Globus pallidus (tissue), 1 donor: ENCODE measurements around the gene GFPT1.
A peak's percentile ranks its signal among the peaks of the same experiment; 100 is the strongest.
"Not testable (repeated sequence)": the region's sequence is repeated elsewhere in the genome, so short reads cannot be mapped to it uniquely, and the experiment has no call there.

Source experiments
- DNase-seq: peaks from one replicate; pipeline ENCODE4 v3.0.0-alpha.2; 2015; ENCODE audit warnings: low spot score

GFPT1 gene

DNA sequence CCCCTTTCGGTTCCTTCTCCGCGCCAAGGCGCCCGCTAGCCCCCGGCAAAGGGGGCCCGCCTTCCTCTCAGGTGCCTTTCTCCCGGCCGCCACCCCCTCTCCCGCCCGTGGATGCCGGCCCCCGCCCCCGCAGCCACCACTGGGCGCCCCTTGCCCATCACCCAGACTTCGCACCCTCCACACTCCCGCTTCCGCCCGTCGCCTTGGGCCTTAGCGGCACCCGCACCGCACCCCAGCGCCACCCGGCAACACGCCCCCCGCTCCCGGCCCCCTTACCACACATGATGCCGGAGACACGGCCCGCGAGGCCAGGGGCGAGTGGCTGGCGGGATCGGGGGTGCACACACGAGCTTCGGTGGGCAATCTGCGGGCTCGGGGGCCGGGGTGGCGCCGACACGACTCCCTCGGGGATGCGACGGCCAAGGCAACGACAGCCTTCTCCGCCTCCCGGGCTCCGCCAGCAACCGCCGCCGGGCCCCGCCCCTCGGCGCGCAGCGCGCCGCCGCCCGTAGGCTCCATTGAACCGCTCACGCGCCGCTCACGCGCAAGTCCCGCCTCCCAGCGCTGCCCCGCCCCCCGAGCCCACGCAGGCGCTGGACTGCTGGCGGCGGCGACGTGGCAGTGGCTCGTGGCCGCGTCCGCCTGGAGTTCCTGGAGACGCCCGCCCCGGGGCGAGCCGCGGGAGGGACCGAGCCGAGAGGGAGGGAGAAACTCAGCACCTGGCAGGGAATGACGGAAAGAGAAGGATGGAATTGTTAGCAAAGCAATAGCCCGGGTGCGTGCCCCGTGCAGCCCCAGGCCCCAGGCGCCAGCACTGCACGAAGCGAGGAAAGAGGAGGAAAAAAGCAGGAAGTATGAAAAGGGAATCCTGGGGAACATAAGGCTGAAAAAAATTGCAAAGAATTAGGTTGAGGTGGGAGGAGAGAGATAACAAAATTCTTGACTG is at the start of gene GFPT1:
TSS of gene GFPT1 (minus strand) at position 439 of the 946 bp plus-strand sequence. CDS start at position 283, 156 bp downstream.
- peak; percentile 91 for DNase-seq

DNA sequence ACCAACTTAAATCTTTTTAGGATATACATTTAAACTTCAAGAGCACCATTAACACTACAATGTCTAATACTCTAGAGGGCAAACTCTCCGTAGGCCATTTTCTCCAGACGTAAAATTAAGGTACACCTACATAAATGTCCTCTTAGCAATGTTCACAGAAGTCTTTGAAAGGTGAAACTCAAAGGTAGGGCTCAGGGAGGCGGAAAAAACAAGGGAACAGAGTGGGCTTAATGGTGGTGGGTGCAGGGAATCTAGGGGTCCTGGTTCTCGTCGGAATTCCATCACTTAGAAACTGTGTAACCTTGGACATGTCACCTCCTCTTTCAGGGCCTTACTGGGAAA is 49.5 kb upstream of the GFPT1 start:
- no peak for DNase-seq

DNA sequence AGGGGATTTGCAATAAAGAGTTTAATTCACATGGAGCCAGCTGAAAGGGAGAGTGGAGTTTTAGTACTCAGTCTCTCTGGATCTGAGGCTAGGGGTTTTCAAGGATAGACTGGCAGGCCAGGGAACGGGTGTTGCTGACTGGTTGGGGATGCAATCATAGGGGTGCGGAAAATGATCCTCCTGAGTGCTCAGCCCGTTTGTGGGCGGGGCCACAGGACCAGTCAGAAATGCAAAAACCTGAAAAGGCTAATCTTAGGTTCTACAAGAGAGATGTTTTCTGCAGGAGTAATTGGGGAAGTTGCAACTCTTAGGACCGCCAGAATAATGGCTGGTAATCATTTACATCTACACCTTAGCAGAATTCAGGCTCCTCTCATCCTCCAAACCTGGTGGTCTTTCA is 47.7 kb upstream of the GFPT1 start:
- DNase-seq = no peak

DNA sequence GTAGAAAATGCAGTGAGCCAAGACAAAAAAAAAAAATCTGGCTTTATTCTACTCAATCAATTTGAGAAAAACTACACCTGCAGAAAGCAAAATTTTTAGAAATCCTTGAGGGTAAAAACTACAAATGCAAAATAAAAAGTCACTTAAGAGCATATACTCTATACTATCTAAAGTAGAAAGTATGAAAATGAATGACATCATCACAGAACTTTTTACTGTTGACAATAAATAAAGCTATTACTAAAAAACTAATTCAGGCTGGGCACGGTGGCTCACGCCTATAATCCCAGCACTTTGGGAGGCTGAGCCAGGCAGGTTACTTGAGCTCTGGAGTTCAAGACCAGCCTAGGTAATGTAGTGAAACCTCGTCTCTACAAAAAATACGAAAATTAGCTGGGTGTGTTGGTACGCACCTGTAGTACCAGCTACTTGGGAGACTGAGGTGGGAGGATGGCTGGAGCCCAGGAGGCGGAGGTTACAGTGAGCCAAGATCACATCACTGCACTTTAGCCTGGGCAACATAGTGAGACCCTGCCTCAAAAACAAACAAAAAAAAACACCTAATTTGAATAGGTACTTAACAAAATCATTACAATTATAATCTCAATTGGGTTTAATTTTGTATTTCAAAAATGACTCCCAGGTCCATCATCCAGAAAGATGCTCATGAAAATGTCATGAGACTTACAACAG is 42.6 kb upstream of the GFPT1 start:
- DNase-seq = no peak

DNA sequence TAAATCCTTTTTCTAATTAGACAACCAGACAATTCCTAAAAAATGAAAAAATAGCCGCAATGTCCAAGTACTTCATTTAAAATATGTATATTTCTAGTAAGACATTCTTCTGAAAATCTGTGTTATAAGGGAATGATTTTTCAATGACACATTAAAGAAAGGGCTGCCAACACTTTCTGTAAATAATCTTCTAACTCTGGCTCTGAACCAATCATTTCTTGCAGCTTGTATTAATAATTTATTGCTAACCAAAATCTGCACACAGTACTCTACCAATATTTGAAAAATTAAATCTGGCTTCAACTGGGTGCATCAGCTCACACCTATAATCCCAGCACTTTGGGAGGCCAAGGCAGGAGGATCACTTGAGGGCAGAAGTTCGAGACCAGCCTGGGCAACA is 42.0 kb upstream of the GFPT1 start:
- no peak for DNase-seq

DNA sequence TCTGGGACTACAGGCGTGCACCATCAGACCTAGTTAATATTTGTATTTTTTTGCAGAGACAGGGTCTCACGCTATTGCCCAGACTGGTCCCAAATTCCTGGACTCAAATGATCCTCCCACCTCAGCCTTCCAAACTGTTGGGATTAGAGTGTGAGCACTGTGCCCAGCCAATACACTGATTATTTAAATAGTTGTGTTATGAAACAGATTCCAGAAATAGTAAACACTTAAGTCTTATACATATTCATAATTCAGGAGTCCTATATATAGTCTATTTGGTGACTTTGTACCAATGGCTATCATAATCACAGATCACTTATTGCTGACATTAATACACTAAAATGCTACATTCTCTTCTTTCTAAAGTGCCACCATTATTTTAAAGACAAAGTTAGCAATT is 37.4 kb upstream of the GFPT1 start:
- DNase-seq = no peak

DNA sequence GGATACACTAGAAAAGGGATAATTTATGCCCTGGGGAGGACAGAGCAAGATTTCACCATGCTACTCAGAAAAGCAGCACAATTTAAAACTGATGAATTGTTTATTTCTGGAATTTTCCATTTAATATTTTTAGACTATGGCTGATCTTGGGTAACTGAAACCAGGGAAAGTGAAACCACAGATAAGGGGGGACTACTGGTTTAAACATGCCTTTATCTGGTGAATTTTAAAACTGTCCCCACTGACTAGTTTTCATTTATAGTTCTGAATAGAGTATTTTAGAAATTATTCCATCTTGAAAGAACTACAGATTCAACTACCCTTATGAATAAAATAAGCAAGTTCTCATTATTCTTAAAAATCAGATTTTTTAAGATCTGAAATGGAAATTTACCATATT is 35.2 kb upstream of the GFPT1 start:
- no peak for DNase-seq

DNA sequence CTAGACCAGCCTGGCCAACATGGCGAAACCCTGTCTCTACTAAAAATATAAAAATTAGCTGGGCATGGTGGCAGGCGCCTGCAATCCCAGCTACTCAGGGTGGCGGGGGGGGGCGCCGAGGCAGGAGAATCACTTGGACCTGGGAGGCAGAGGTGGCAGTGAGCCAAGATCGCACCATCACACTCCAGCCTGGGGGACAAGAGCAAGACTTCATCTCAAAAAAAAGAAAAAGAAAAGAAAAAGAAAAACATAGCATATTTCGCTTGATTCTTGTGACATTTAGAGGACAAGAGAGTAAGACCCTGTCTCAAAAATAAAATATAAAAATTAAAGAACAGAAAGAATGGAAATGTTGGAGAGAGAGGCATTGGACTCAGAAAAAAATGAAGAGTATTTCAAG is 32.1 kb upstream of the GFPT1 start:
- DNase-seq = not testable (repeated sequence)

DNA sequence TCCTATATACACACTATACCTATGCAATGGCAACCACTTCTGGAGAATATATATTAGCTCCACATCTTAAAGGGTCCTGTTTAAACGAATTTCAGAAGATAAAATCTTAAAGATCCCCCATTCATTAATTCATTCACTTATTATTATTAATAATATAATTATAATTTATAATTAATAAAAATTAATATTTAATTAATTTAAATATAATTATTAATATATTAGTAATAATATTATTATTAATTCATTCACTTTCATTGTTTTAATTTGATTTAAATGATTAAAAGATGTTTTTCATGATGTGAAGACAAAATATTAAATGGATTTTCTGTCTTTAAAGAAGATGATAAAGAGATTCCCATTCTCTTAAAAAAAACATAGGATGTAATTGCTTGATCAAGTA is 29.1 kb upstream of the GFPT1 start:
- no peak for DNase-seq

DNA sequence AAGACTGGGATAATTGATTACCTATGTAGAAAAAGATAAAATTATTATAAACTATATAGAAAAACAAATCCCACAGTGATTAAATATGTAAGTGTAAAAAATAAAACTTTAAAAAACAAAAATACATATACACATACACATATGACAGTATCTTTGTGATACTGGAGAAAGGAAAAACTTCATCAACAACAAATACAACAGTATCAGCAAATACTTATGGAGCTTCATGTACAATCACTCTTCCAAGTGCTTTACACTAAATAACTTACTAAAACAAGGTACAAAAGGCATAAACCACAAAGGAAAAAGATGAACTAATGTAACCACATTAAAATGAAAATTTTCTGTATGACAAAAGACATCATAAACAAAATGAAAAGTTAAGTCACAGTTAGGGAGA is 24.1 kb upstream of the GFPT1 start:
- DNase-seq = no peak

DNA sequence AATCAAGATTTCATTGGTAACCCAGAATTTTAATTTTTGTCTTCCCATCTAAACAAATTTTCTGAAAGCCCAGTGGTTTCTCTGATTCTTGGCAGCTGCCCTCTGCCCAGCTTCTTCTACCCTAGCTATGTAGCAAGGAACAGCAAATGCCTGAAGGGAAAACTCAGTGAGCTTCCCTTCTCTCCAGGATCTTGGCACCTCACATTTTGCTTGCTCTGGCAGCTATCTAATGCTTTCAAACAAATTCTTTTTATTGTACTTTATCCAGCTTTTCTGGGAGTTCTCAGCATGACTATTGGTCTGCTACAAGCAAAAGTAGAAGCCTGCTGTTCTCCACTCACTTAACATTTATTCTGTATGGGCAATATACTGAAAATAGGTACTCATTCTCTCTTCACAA is 18.3 kb upstream of the GFPT1 start:
- DNase-seq = peak; percentile 10

DNA sequence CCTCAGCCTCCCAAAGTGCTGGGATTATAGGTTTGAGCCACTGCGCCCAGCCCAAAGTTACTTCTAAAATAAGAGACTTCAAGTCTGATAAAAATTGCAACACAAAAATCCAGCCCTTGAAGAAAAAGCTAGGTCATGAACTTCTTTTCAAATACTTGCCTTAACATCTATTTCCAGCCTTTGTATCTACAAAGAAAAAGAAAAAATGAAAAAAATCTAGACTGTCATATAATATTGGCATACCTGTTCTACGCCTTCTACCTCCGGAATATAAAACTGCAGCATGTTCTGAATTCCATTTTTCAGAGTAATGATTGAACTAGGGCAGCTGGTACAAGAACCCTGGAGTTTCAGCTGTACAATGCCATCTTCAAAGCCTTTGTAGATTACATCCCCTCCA is 13.1 kb upstream of the GFPT1 start:
- DNase-seq = no peak

DNA sequence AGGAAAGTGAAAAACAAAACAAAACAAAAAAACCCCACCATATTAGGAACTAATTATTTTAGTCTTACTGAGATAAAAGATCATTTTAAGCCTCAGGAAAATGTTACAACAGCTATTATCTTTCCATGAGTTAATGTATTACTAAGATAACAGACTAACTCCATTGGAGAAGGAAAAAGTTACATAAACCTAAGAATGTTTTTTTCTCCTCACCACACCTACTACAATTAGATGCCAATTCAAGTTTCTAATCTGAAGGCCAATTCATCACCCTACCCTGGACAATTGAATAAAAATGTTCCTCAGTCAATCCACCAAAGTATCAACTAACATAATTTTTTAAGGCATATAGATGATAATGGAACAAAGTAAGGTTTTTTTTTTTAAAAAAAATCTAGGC is 10.2 kb upstream of the GFPT1 start:
- DNase-seq = no peak

DNA sequence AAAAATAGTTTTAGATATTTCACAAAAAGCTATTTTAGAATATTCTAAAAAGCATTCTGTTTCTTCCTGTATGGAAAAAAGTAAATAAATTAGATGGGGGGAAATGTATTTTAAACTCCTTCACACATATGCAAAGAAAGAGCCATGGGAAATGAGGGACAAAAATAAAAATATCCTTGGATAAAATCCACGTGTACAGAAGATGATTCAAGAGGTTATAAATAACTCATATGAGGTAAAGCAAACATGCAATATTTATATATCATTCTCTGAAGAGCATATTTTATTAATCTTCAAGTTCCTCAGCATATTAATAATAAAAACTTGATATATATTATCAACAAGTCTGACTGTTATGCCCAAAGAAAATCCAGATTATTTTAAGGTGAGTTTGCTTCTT is 8.8 kb upstream of the GFPT1 start:
- DNase-seq = no peak

DNA sequence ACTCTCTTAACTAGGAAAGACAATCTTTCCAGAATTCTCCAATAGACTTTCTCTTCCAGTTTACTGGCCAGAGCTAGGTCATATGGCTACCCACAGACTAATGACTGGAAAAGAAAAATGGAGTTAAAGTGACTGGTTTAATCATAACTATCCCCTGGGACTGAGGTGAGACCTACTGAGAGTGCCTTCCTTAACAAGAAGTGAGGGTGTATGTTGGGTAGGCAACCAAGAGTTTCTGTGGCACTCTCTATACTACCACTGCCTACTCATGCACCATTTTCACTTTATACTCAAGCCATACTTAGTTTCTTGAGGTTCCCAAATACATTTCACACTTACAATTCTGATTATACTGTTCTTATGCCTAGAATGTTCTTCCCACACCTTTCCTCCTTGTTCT is 6.9 kb upstream of the GFPT1 start:
- no peak for DNase-seq

DNA sequence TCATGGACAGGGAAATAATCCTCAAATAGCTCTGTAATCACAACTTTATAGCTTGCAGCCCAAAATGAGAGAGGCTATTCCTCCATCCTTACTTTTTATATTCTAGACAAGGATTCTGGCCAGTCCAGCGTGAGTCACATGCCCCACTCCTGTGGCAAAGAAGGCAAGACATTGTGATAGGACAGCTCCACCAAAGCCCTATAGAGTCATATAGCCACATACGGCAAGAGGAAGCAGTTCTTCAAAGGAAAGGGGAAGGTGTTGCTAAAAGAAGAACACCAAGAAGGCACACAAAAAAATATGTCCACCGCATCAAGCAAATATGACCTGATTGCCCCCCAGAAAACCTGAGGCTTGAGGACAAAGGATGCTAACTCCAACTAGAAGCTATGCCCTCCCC is 3.4 kb upstream of the GFPT1 start:
- no peak for DNase-seq

DNA sequence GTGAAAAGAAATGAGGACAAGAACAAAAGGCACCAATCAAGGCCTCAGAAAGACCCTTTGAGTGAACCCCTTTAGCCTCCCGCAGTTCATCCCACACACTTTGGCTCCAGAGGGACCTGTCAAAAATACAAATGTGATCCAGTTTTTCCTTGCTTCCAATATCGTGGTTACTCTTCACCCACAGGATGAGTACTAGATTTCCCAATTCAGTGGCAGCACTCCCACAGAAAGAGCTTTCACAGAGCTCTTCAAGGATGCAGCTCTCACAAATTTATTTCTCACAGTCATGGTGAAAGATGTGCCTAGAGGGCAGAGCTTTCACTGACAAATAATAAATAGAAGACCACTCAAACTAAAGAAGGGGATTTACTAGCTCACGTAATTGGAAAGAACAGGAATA is 3.0 kb upstream of the GFPT1 start:
- DNase-seq = no peak

DNA sequence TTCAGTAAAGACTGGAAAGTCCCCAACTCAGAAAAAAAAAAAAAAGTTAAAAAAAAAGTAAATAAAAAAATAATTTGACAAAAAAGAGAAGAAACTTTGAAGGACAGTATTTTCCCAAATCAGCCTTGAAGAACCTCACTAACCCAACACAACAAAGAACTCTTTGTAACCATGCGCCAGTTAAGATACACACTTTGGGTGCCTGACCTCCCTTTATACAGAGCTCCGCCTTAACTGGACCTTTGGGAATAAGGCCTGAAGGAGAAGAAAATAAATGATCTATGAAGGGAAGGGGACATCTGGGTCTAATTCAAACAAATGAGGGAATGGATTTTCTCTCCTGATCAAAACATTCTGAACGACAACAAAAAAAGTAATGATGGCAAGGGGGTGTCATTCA is 2.2 kb upstream of the GFPT1 start:
- no peak for DNase-seq

DNA sequence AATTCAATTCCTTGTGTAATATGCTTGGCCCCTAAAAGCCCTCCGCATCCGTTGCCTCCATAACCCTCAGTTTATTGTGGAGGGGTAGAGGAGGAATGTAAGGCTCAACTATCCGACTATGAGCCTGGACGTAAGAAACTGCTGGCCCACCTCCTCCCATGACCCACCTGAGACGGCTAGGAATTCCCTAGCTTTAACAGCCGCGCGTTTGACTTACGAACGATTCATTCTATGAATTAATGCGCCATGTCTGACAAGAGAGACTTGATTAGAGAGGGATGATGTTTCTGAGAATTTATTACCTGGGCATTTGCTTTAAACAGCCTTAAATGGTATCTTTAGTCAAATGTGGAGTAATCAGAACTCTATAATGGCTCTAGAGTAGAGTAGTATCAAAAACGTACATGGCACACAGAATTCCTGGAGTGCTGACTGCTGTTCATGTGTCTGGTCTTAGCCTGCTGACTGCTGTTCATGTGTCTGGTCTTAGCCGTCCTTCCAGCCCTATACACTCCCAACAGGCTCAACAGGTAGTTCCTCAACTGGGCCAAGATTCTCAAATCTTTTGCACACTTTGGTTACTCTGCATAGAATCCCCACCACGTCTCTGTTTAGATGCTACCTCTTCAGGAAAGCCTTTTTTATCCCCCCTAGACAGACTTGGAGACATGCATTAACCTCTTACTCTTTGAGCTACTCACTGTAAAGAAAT is 899 bp upstream of the GFPT1 start:
- DNase-seq = peak; percentile 2

DNA sequence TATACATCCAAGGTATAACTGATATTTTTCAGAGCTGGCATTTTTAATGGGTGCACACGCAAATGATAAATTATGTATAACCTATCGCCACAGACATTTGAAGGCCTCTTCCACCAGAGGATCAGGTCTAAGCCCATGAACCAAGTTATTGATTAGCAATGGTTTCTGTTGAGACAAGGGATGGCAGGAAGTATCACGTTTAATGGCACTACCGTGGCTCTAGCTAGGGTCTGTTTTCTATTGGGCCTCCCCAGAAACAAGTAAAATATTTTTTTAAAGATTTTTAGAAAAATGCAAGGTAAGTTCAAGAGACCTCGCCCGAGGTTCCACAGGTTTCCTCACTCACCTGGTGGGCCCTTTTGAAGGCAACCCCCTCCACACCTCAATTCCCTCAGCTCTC is 667 bp downstream of the GFPT1 start:
- DNase-seq = peak; percentile 7

DNA sequence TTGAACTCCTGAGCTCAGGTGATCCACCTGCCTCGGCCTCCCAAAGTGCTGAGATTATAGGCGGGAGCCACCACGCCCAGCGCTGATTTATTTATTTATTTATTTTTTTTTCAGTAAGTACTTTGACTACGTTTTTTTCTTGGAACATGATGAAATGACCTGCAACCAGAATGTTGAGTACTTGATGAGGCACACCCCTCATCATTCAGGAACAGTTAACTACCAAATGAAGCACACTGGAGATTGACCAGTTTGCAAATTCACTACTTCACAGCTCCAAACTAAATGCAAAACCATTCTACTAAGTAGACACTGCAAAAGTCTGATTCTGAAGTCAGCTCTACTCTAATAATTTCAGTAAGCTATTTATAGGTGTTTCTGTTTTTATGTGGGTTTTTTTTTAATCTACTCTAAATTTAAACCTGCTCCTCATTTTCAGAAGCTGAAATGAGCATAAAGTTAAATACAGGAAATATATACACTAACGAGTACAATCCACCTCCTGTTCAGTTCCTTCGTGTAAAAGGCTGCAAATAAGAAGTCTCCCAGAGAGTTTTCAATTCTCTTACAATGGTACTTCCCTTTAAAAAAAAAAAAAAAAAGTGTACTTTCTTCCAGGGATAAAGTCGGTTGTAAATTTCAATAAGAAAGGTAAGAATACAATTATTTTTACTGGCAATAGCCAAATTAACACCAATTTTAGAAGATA is 1.4 kb downstream of the GFPT1 start:
- no peak for DNase-seq

DNA sequence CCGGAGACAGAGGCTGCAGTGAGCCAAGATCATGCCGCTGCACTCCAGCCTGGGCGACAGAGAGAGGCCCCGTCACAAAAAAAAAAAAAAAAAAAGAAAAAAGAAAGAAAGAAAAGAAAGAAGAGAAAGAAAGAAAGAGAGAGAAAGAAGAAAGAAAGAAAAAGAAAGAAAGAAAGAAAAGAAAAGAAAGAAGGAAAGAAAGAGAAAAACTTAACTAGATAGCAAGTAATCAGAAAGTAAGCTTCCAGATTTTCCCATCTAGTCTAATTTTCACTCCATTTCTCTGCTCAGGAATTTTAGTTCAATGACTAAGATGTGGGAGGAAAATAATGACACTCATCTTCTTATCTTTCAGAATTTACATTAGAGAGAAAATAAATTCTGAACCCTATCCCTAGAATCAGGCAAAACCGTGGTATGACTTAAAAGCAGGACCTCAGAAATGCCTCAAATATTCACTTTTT is 2.4 kb downstream of the GFPT1 start:
- DNase-seq = no peak
